Right renal pelvis (tissue), 4 donors: ENCODE data around the gene OSM. TPM values are rescaled to one million over a fixed set of nuclear protein-coding genes. Genes with fewer than 3 reads are reported as not detected.

Source experiments
- DNase-seq, 4 donors: peaks; one replicate each; pipeline ENCODE4 v3.0.0-alpha.2; 2013; ENCODE audit warnings: low read depth in 4 of 4, low spot score in 3 of 4, missing footprints in 1 of 4
- polyA plus RNA-seq, 4 donors: library from polyadenylated mRNA; unstranded; fragments of 120-200 nt; gene quantifications; one replicate each; pipeline ENCODE4 v1.2.1, GENCODE V29; 2013; ENCODE audit not compliant: insufficient read length in 4 of 4

The OSM gene
- polyA plus RNA-seq, 4 donors: 0.18 to 0.22 TPM; not detected in 2

DNA sequence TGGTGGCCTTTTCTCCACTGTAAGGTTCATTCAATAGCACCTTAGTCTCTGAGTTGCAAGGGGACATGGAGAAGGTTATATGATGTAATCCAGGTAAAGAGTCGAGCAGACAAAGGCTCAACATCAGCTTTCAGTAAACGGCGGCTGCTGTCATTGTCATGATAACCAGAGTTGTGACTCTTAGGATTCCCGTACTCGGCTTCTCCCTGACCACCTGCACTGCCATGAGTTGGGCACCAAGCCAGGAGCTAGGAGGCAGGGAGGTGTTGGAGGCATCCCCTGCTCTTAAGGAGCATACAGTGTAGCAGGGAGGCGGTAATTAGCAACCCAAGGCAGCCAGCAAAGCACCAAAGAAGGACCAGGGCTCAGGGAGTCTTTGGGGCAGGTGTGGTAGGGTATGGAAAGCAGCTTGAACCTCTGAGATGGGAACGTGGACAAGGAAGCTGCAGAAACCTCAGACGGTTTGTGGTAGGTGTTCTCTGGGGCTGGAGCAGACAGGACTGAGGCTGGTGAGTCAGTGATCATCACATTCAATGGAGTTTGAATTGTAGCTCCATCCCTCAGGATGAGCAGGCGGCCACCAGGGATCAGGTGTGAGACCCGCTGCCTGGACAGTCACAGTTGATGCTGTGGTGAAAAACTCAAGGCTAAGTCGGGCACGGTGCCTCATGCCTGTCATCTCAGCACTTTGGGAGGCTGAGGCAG lies 51.8 kb downstream of the OSM start:
- no peak for DNase-seq

DNA sequence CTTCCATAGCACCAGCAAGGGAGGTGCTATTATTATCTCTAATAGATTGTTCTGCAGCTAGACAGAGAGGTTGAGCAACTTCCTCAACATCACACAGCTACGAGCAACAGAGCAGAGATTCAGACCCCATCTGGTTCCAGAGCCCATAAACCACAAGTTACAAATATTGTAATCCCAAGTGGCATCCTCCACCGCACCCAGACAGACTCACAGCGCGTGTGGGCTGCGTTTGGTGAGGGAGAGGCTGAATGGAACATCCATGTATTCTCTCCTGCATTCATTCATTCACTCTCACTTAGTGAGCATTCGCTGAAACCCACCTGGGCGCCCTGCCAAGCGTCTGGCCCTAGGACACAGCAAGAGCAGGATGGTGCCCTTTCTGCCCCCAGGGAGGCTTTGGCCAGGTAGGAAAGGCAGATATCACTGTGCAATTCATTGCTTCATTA lies 53.6 kb downstream of the OSM start:
- DNase-seq: no peak

Other genes with a start within 250 kb of the OSM start
- gene HORMAD2, start 186.4 kb downstream of the OSM start, polyA plus RNA-seq: under 1 TPM in 1 of 4 donors, not detected in 3; 0.10 TPM
- 1 to 10 TPM; 1.8 to 2.0 (median 1.9) TPM for gene LIF, start 20.1 kb downstream of the OSM start, polyA plus RNA-seq
- gene CASTOR1, start 22.7 kb upstream of the OSM start, polyA plus RNA-seq: 10 to 100 TPM in 2 of 4 donors, 1 to 10 TPM in 2; 9.6 to 13.7 (median 10.5) TPM
- gene TBC1D10A, start 60.1 kb upstream of the OSM start, polyA plus RNA-seq: 10 to 100 TPM; 11.7 to 17.6 (median 14.4) TPM
- gene SF3A1, start 90.0 kb upstream of the OSM start, polyA plus RNA-seq: 100 to 1,000 TPM; 141 to 175 (median 162) TPM
- 1 to 10 TPM; 4.9 to 7.6 (median 5.3) TPM for gene CCDC157, start 90.2 kb upstream of the OSM start, polyA plus RNA-seq
- gene RNF215, start 120.6 kb upstream of the OSM start, polyA plus RNA-seq: 10 to 100 TPM; 18.3 to 22.9 (median 21.8) TPM
- 1 to 10 TPM; 4.0 to 7.3 (median 6.1) TPM for gene SEC14L2, start 130.2 kb upstream of the OSM start, polyA plus RNA-seq
- 10 to 100 TPM in 1 of 4 donors, 1 to 10 TPM in 3; 7.3 to 14.1 (median 7.8) TPM for gene MTFP1, start 158.9 kb upstream of the OSM start, polyA plus RNA-seq
- gene SEC14L3, start 205.2 kb upstream of the OSM start, polyA plus RNA-seq: under 1 TPM in 1 of 4 donors, not detected in 3; 0.05 TPM
- gene SEC14L4, start 238.8 kb upstream of the OSM start, polyA plus RNA-seq: under 1 TPM; 0.33 to 0.71 (median 0.52) TPM